Endothelial cell of umbilical vein (primary cell): ENCODE results near the gene ECI1. TPM values are rescaled to one million over a fixed set of nuclear protein-coding genes. Genes with fewer than 3 reads are reported as not detected.

Experiments
- BruUV-seq: library from RNA; stranded (reverse); fragments of 400-500 nt; replicated peaks from 2 replicates; lab custom pipeline; 2021; lab: Mats Ljungman, UMichigan
- CTCF ChIA-PET: fragments of 300-600, 350-600 bp; sonication (Branson Sonifier 250); formaldehyde crosslinking; loops from one replicate; lab custom pipeline; 2021; ENCODE audit warnings: antibody characterized with exemption, inconsistent platforms; lab: Charles Lee
- POLR2A ChIA-PET: fragments of 300-600, 350-600 bp; sonication (Branson Sonifier 250); formaldehyde crosslinking; loops from one replicate; lab custom pipeline; 2021; ENCODE audit warnings: antibody characterized with exemption, inconsistent platforms; lab: Charles Lee
- DNase-seq: peaks from one replicate; pipeline ENCODE4 v3.0.0-alpha.2; 2011; ENCODE audit warnings: low read depth, low spot score
- FAIRE-seq: peaks from 2 replicates; lab custom pipeline; 2011; peaks lifted over from hg19 to GRCh38; lab: Jason Lieb, UNC
- H2AFZ ChIP-seq: 2 replicates; pipeline ENCODE4 v1.6.0; 2012; ENCODE audit warnings: low read depth, low read length, control low read depth, inconsistent platforms
- H3K27ac ChIP-seq: 2 replicates; pipeline ENCODE4 v1.5.1; 2011; ENCODE audit warnings: low read depth, mild to moderate bottlenecking, control low read depth, low read length, moderate library complexity; ENCODE audit not compliant: insufficient read depth
- H3K27me3 ChIP-seq, 2 experiments: 2 replicates each; pipeline versions ENCODE4 v1.6.0 to v1.6.1; 2011; ENCODE audit warnings: low read length in 2 of 2, mixed read lengths in 1 of 2; ENCODE audit not compliant: control insufficient read depth in 2 of 2, insufficient read depth in 2 of 2
- H3K36me3 ChIP-seq, 2 experiments: 2 replicates in 1 of 2; 3 replicates in 1 of 2; pipeline ENCODE4 v1.5.1; 2011; ENCODE audit warnings: low read length in 2 of 2, mild to moderate bottlenecking in 1 of 2, moderate library complexity in 1 of 2; ENCODE audit not compliant: control insufficient read depth in 2 of 2, insufficient read depth in 2 of 2; ENCODE audit errors: extremely low read depth in 1 of 2
- H3K4me1 ChIP-seq: 3 replicates; pipeline ENCODE4 v1.5.1; 2011; ENCODE audit warnings: mild to moderate bottlenecking, low read length; ENCODE audit not compliant: control insufficient read depth, insufficient read depth; ENCODE audit errors: extremely low read depth
- H3K4me2 ChIP-seq: 2 replicates; pipeline ENCODE4 v1.6.1; 2011; ENCODE audit warnings: low read length, control low read depth, mixed read lengths; ENCODE audit not compliant: insufficient read depth
- H3K4me3 ChIP-seq, 3 experiments: fragments of 200-600 bp in 1 of 3; sonication (generic), shearing (Covaris generic) in 1 of 3; replicated peaks in 1 of 3; 2 replicates each; pipeline ENCODE4 v1.5.1; 2011 to 2016; ENCODE audit warnings: control low read depth in 3 of 3, low read length in 3 of 3, mild to moderate bottlenecking in 2 of 3, inconsistent platforms in 1 of 3, low read depth in 1 of 3, moderate library complexity in 1 of 3; ENCODE audit not compliant: insufficient read depth in 1 of 3
- H3K79me2 ChIP-seq: 2 replicates; pipeline ENCODE4 v1.6.0; 2012; ENCODE audit warnings: low read length, inconsistent platforms; ENCODE audit not compliant: control insufficient read depth, insufficient read depth
- H3K9ac ChIP-seq: replicated peaks from 2 replicates; pipeline ENCODE3; 2011; ENCODE audit warnings: low read length, control low read depth; ENCODE audit not compliant: insufficient read depth; ENCODE audit errors: extremely low read depth
- H3K9me1 ChIP-seq: replicated peaks from 3 replicates; pipeline ENCODE4 v1.6.0; 2011; ENCODE audit warnings: mild to moderate bottlenecking, low read length; ENCODE audit not compliant: control insufficient read depth, insufficient read depth; ENCODE audit errors: extremely low read depth
- H3K9me3 ChIP-seq: replicated peaks from 2 replicates; pipeline ENCODE4 v1.5.1; 2012; ENCODE audit warnings: low read length, inconsistent platforms; ENCODE audit not compliant: control insufficient read depth, insufficient read depth
- H4K20me1 ChIP-seq: replicated peaks from 2 replicates; pipeline ENCODE3; 2011; ENCODE audit warnings: mild to moderate bottlenecking, low read length; ENCODE audit not compliant: control insufficient read depth, insufficient read depth; ENCODE audit errors: extremely low read depth
- CTCF ChIP-seq, 2 donors: IDR thresholded peaks; 1 replicate in 1 of 2; 2 replicates in 1 of 2; pipeline ENCODE4 v1.5.1; 2011; ENCODE audit warnings: low read length in 2 of 2, mild to moderate bottlenecking in 2 of 2, moderate library complexity in 2 of 2, control low read depth in 1 of 2, inconsistent platforms in 1 of 2, low read depth in 1 of 2; ENCODE audit not compliant: insufficient read depth in 1 of 2; ENCODE audit errors: extremely low read depth in 1 of 2
- EZH2 ChIP-seq: IDR thresholded peaks from 2 replicates; pipeline ENCODE4 v1.6.1; 2012; ENCODE audit warnings: borderline replicate concordance, low read depth, mild to moderate bottlenecking, moderate library complexity, low read length, inconsistent platforms; ENCODE audit not compliant: severe bottlenecking
- GATA2 ChIP-seq: IDR thresholded peaks from 2 replicates; pipeline ENCODE4 v1.7.0; 2011; ENCODE audit warnings: low read depth, mild to moderate bottlenecking, moderate library complexity, mixed read lengths, low read length; ENCODE audit not compliant: insufficient read length, insufficient read depth
- MAX ChIP-seq: IDR thresholded peaks from 2 replicates; pipeline ENCODE4 v1.6.1; 2011; ENCODE audit not compliant: insufficient read depth, insufficient read length
- MYC ChIP-seq: IDR thresholded peaks from one replicate; pipeline ENCODE4 v1.6.1; 2011; ENCODE audit warnings: mild to moderate bottlenecking, low read depth, low read length
- POLR2A ChIP-seq: IDR thresholded peaks from 2 replicates; pipeline ENCODE4 v1.6.1; 2012; ENCODE audit warnings: low read depth, mild to moderate bottlenecking, control low read depth, low read length
- POLR2AphosphoS5 ChIP-seq: IDR thresholded peaks from 2 replicates; pipeline ENCODE4 v1.6.1; 2012; ENCODE audit warnings: low read depth, mild to moderate bottlenecking, control low read depth, low read length, moderate library complexity; ENCODE audit not compliant: insufficient read depth
- dilution Hi-C: fragments of 300-500 bp; cut with MboI; formaldehyde crosslinking; loops from one replicate; pipeline ENCODE4 v1.15.0; 2019; ENCODE audit warnings: low sequenced_read_pairs; ENCODE audit not compliant: extremely low pct_ligation_motif_present
- intact Hi-C: fragments of 100-400 bp; cut with micrococcal nuclease; formaldehyde crosslinking; loops from one replicate; pipeline ENCODE4 v1.10.0; 2022
- polyA plus RNA-seq, 4 experiments: library from polyadenylated mRNA; depleted of rRNA in 3 of 4; stranded (reverse) in 3 of 4; unstranded in 1 of 4; fragments of >200 nt; gene quantifications; 2 replicates each; pipeline versions ENCODE4 v1.2.1 to v1.2.3, GENCODE V29; 2011 to 2012; ENCODE audit warnings: missing spikeins in 1 of 4
- total RNA-seq: library from RNA; stranded (reverse); gene quantifications from 2 replicates; pipeline ENCODE4 v1.2.3, GENCODE V29; 2021

The ECI1 gene
- total and polyA plus RNA-seq, 2 donors (not counting 3 experiments of a cell fraction or from before 2014, with no cell fraction given) = 43.6 to 48.3 TPM

DNA sequence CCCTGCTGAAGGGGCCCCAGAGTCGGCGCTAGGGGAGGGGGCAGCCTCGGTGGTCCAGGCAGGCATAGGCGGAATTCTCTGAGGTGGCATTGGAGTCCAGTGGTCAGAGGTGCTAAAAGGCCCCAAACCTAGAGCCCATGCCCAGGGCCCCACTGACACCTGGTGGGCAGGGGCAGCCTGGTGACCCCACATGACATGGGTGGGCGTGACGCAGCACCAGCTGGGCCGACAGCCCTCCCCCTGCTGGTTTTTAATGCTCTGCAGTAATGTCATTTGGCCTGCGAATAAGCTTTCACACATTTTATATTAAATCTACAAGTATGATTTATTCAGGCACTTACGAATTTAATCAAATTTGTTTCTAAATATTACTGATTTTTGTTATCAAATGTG lies 18.7 kb upstream of the ECI1 start:
- CTCF ChIA-PET = interaction anchor here (1.2 kb wide), 1 partner anchor 18 kb away, joined by 4 read pairs; the partner anchor contains the start of gene ECI1

More for the DNA sequence above, 18.7 kb upstream of the ECI1 start:
- FAIRE-seq = no peak
- Histone ChIP-seq H3K9ac (no peak overlapping the region), H3K4me3 (no peak overlapping the region), H2AFZ (no peak overlapping the region), H3K4me2 (no peak overlapping the region), H3K9me3 (no peaks in the 10 kb centered on the region), H3K79me2 (peaks cover 27% of the 10 kb centered on the region), H3K4me1 (peaks cover 9% of the 10 kb centered on the region), H4K20me1 (peaks cover 3% of the 10 kb centered on the region), H3K9me1 (no peaks in the 10 kb centered on the region), H3K36me3 (peaks cover 0 to 2% of the 10 kb centered on the region in 2 experiments), H3K27ac (no peak overlapping the region), H3K27me3 (no peaks in the 10 kb centered on the region)
- TF ChIP-seq CTCF (IDR thresholded peaks at IDR 0.05; ENCODE audit: extremely low read depth in 1 of 2, insufficient read depth in 1 of 2, low read depth in 1 of 2, low read length in 2 of 2) (no peak), POLR2A (no peak), EZH2 (no peak), MYC (no peak), MAX (no peak), POLR2AphosphoS5 (no peak), GATA2 (no peak)
- intact Hi-C loops = no loop called here
- dilution Hi-C loops = no loop called here
- POLR2A ChIA-PET = no interaction called here
- DNase-seq = no peak
- no TSS peak for BruUV-seq
